ENCODE measurements around the gene NAGS. TPM values are rescaled to one million over a fixed set of nuclear protein-coding genes. Genes with fewer than 3 reads are reported as not detected.

NAGS gene
- total and polyA plus RNA-seq, 8 donors = 0.09 to 1.8 (median 0.48) TPM

DNA sequence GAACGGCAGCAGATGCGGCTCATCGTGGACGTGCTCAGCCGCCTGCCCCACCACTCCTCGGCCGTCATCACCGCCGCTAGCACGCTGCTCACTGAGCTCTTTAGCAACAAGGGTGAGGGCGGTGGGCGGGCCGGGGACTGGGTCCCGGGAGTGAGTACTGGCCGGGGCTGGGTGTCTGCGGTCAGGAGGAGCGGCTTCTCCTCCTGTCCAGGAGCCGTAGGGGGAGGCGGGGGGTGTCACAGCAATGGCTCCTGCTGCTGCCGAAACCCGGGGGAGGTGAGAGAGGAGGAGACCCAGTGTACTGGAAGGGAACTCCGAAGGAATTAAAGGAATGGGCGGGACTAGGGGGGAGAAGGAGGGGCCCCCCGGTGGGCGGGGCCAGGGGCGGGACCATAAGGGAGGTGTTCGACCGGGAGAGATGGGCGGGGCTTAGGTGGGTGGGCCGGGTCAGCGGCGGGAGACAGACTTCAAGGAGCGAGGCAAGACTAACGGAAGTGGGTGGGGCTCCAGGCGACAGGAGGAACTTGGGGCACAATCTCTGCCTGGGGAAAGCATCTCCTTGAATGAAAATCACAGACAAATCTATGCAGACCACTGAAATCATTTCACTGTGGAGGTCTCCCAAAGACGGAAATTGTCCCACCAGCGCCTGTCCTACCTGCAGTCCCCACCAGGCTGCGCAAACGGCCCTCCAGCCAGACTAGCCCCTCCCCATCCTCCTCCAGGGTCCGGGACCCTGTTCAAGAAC, 2.4 kb downstream of the NAGS start:
- intact Hi-C loops (cut with DNase I) = no loop called here
- H3K27ac ChIP-seq = peak overlapping the region in 2 of 4 donors; percentile 22 to 23
- peak in 3 of 4 donors; percentile 28 to 43 (median 34) for TF ChIP-seq CTCF (IDR thresholded peaks at IDR 0.05)

GRCh38 chr17:44007346-44008204, 3.2 kb downstream of the NAGS start:
- DNase-seq = peak in 2 of 6 donors; percentile 72 to 80

More for the DNA sequence above, 2.4 kb downstream of the NAGS start:
- H3K36me3 ChIP-seq = no peaks in the 10 kb centered on the region
- DNase-seq (peak; percentile 98 to 100 (median 100)), ATAC-seq (peak; percentile 92 to 95 (median 94)), FAIRE-seq (no peak)
- no peaks in the 10 kb centered on the region for H3K9me3 ChIP-seq
- H3K4me1 ChIP-seq = peaks cover 4 to 22% (median 13%) of the 10 kb centered on the region in 3 donors
- H3K4me3 ChIP-seq = peak overlapping the region; percentile 27 to 48 (median 44)
- WGBS, 2 donors = 0 to 1% methylated on average over 39 to 40 of the region's 40 CpGs
- peaks cover 0 to 11% (median 2%) of the 10 kb centered on the region in 4 donors for H3K27me3 ChIP-seq

GRCh38 chr17:44008205-44008909, 3.9 kb downstream of the NAGS start:
- H3K9me3 ChIP-seq = no peaks in the 10 kb centered on the region
- TF ChIP-seq CTCF (IDR thresholded peaks at IDR 0.05) = no peak
- H3K27me3 ChIP-seq = peaks cover 0 to 11% (median 2%) of the 10 kb centered on the region in 4 donors
- peaks cover 4 to 22% (median 13%) of the 10 kb centered on the region in 3 donors for H3K4me1 ChIP-seq
- WGBS, 2 donors = 62 to 73% methylated on average over 6 of the region's 6 CpGs
- intact Hi-C loops (cut with DNase I) = no loop called here
- no peak for FAIRE-seq
- no peak for ATAC-seq
- no peak overlapping the region for H3K27ac ChIP-seq
- H3K36me3 ChIP-seq = no peaks in the 10 kb centered on the region
- H3K4me3 ChIP-seq = no peak overlapping the region
- DNase-seq = no peak

More at GRCh38 chr17:44007346-44008204, 3.2 kb downstream of the NAGS start:
- Histone ChIP-seq H3K4me3 (peak overlapping the region; percentile 27 to 48 (median 44)), H3K27me3 (peaks cover 0 to 11% (median 2%) of the 10 kb centered on the region in 4 donors), H3K27ac (no peak overlapping the region), H3K4me1 (peaks cover 4 to 22% (median 13%) of the 10 kb centered on the region in 3 donors), H3K36me3 (no peaks in the 10 kb centered on the region), H3K9me3 (no peaks in the 10 kb centered on the region)
- FAIRE-seq (no peak), ATAC-seq (peak in 2 of 4 donors; percentile 0 to 1)
- 9% methylated on average over 37 of the region's 37 CpGs for WGBS, 2 donors
- intact Hi-C loops (cut with DNase I) = no loop called here
- TF ChIP-seq CTCF (IDR thresholded peaks at IDR 0.05) = peak in 1 of 4 donors; percentile 3

GRCh38 chr17:44010966-44011647, 6.7 kb downstream of the NAGS start:
- no peak for DNase-seq
- Histone ChIP-seq H3K9me3 (no peaks in the 10 kb centered on the region), H3K36me3 (no peaks in the 10 kb centered on the region), H3K27ac (no peak overlapping the region), H3K4me3 (no peak overlapping the region), H3K4me1 (peaks cover 8 to 14% (median 11%) of the 10 kb centered on the region in 3 donors), H3K27me3 (no peaks in the 10 kb centered on the region)
- FAIRE-seq = no peak
- ATAC-seq = no peak
- TF ChIP-seq CTCF (IDR thresholded peaks at IDR 0.05) = no peak
- 53 to 63% methylated on average over 4 of the region's 4 CpGs for WGBS, 2 donors
- intact Hi-C loops (cut with DNase I) = no loop called here
